B cell (primary cell): ENCODE data around the gene SMU1.

Experiments used
- CTCF ChIP-seq: fragments of 200-600 bp; IDR thresholded peaks from one replicate; pipeline ENCODE4 v1.8.0; 2022; ENCODE audit warnings: antibody characterized with exemption, mild to moderate bottlenecking
- EZH2 ChIP-seq: IDR thresholded peaks from 2 replicates; pipeline ENCODE4 v1.6.1; 2012; ENCODE audit warnings: borderline replicate concordance, low read depth, mild to moderate bottlenecking, moderate library complexity, low read length; ENCODE audit not compliant: insufficient read depth, poor library complexity, severe bottlenecking

- no peak for TF ChIP-seq CTCF
- TF ChIP-seq EZH2, result no peak
Observed at GRCh38 chr9:33032865-33033264, 43.6 kb downstream of the SMU1 start.
